Measurements from ENCODE around the gene ZIC3.
"Not testable (repeated sequence)": the region's sequence is repeated elsewhere in the genome, so short reads cannot be mapped to it uniquely, and the experiment has no call there.

Gene ZIC3

GRCh38 chrX:137565921-137566745 is at the start of gene ZIC3:
TSS of gene ZIC3 (plus strand) at chrX:137566127. CDS start at chrX:137566692, 565 bp downstream.
- no peak for DNase-seq (ENCODE audit: low read depth)

- DNase-seq (ENCODE audit: low read depth) = no peak
Observed at GRCh38 chrX:137519459-137519858, 46.5 kb upstream of the ZIC3 start.

GRCh38 chrX:137545711-137546651 is 19.9 kb upstream of the ZIC3 start:
- DNase-seq (ENCODE audit: low read depth) = no peak

GRCh38 chrX:137547291-137547690 is 18.6 kb upstream of the ZIC3 start:
- DNase-seq (ENCODE audit: low read depth) = no peak

GRCh38 chrX:137548261-137548660 is 17.7 kb upstream of the ZIC3 start:
- DNase-seq (ENCODE audit: low read depth) = no peak

- DNase-seq (ENCODE audit: low read depth) = no peak
Observed at GRCh38 chrX:137549073-137549472, 16.9 kb upstream of the ZIC3 start.

GRCh38 chrX:137549851-137550664 is 15.9 kb upstream of the ZIC3 start:
- DNase-seq (ENCODE audit: low read depth) = no peak

GRCh38 chrX:137550665-137551261 is 15.2 kb upstream of the ZIC3 start:
- DNase-seq (ENCODE audit: low read depth) = no peak

GRCh38 chrX:137552098-137552497 is 13.8 kb upstream of the ZIC3 start:
- not testable (repeated sequence) for DNase-seq (ENCODE audit: low read depth)

GRCh38 chrX:137562096-137562495 is 3.8 kb upstream of the ZIC3 start:
- no peak for DNase-seq (ENCODE audit: low read depth)

GRCh38 chrX:137563681-137564651 is 2.0 kb upstream of the ZIC3 start:
- DNase-seq (ENCODE audit: low read depth) = no peak

- no peak for DNase-seq (ENCODE audit: low read depth)
Observed at GRCh38 chrX:137565318-137565904, 516 bp upstream of the ZIC3 start.

- no peak for DNase-seq (ENCODE audit: low read depth)
Observed at GRCh38 chrX:137566746-137567679, 1.1 kb downstream of the ZIC3 start.

GRCh38 chrX:137567682-137568232 is 1.8 kb downstream of the ZIC3 start:
- no peak for DNase-seq (ENCODE audit: low read depth)

GRCh38 chrX:137568741-137569469 is 3.0 kb downstream of the ZIC3 start:
- DNase-seq (ENCODE audit: low read depth) = no peak

- no peak for DNase-seq (ENCODE audit: low read depth)
Observed at GRCh38 chrX:137569470-137569891, 3.6 kb downstream of the ZIC3 start.

GRCh38 chrX:137573324-137574101 is 7.6 kb downstream of the ZIC3 start:
- DNase-seq (ENCODE audit: low read depth) = no peak

Measured in GM04503 (cell line).